Measurements from ENCODE around the gene PEX11B. TPM values are rescaled to one million over a fixed set of nuclear protein-coding genes. Genes with fewer than 3 reads are reported as not detected.
"Not testable (repeated sequence)": the region's sequence is repeated elsewhere in the genome, so short reads cannot be mapped to it uniquely, and the experiment has no call there.

Gene PEX11B
- total RNA-seq, 1 donor from 2014 or later, result 31.3 TPM

- intact Hi-C loops (cut with micrococcal nuclease), result no loop called here
Observed at GRCh38 chr1:145955436-145955835, 36.9 kb upstream of the PEX11B start.

- intact Hi-C loops (cut with micrococcal nuclease), result no loop called here
Observed at GRCh38 chr1:145953861-145954260, 35.3 kb upstream of the PEX11B start.

GRCh38 chr1:145952903-145953302 is 34.4 kb upstream of the PEX11B start:
- intact Hi-C loops (cut with micrococcal nuclease), result no loop called here

- intact Hi-C loops (cut with micrococcal nuclease), result no loop called here
Observed at GRCh38 chr1:145951526-145951925, 33.0 kb upstream of the PEX11B start.

GRCh38 chr1:145949219-145949618 is 30.7 kb upstream of the PEX11B start:
- intact Hi-C loops (cut with micrococcal nuclease), result no loop called here

- intact Hi-C loops (cut with micrococcal nuclease), result no loop called here
Observed at GRCh38 chr1:145947551-145947950, 29.0 kb upstream of the PEX11B start.

GRCh38 chr1:145946477-145946986 is 28.0 kb upstream of the PEX11B start:
- intact Hi-C loops (cut with micrococcal nuclease), result no loop called here

GRCh38 chr1:145944532-145944931 is 26.0 kb upstream of the PEX11B start:
- intact Hi-C loops (cut with micrococcal nuclease), result no loop called here

- intact Hi-C loops (cut with micrococcal nuclease), result no loop called here
Observed at GRCh38 chr1:145942871-145943270, 24.4 kb upstream of the PEX11B start.

- intact Hi-C loops (cut with micrococcal nuclease), result no loop called here
Observed at GRCh38 chr1:145942405-145942804, 23.9 kb upstream of the PEX11B start.

GRCh38 chr1:145937436-145937835 is 18.9 kb upstream of the PEX11B start:
- intact Hi-C loops (cut with micrococcal nuclease), result no loop called here

- intact Hi-C loops (cut with micrococcal nuclease), result no loop called here
Observed at GRCh38 chr1:145936247-145936646, 17.7 kb upstream of the PEX11B start.

GRCh38 chr1:145935708-145936107 is 17.2 kb upstream of the PEX11B start:
- intact Hi-C loops (cut with micrococcal nuclease), result no loop called here

- intact Hi-C loops (cut with micrococcal nuclease), result not testable (repeated sequence)
Observed at GRCh38 chr1:145932522-145933009, 14.0 kb upstream of the PEX11B start.

- intact Hi-C loops (cut with micrococcal nuclease), result loop anchor here (1.0 to 2.0 kb wide), 6 partner anchors 10 to 109 kb away; partner anchors contain the start of genes ANKRD34A, LIX1L, PEX11B and PIAS3
Observed at GRCh38 chr1:145927916-145928643, 9.6 kb upstream of the PEX11B start.

GRCh38 chr1:145927063-145927886 is 8.8 kb upstream of the PEX11B start, which contains the start of gene RBM8A:
TSS of gene RBM8A (minus strand) at chr1:145927484. CDS start at chr1:145927426, 58 bp downstream.
- intact Hi-C loops (cut with micrococcal nuclease), result loop anchor here (1.0 to 2.0 kb wide), 6 partner anchors 9 to 110 kb away; partner anchors contain the start of genes ANKRD34A, LIX1L, PEX11B and PIAS3

- intact Hi-C loops (cut with micrococcal nuclease), result loop anchor here (1.0 to 2.0 kb wide), 6 partner anchors 8 to 111 kb away; partner anchors contain the start of genes ANKRD34A, LIX1L, PEX11B and PIAS3
Observed at GRCh38 chr1:145926686-145927062, 8.2 kb upstream of the PEX11B start.

GRCh38 chr1:145922266-145922665 is 3.7 kb upstream of the PEX11B start:
- intact Hi-C loops (cut with micrococcal nuclease), result no loop called here

GRCh38 chr1:145920297-145920696 is 1.8 kb upstream of the PEX11B start:
- intact Hi-C loops (cut with micrococcal nuclease), result not testable (repeated sequence)

GRCh38 chr1:145918992-145919939 is 749 bp upstream of the PEX11B start:
- intact Hi-C loops (cut with micrococcal nuclease), result loop anchor here (1.0 to 2.0 kb wide), 5 partner anchors 8 to 78 kb away; partner anchors contain the start of genes ANKRD35, PIAS3, RBM8A and TXNIP
